Measurements from ENCODE around the gene CDK15. TPM values are rescaled to one million over a fixed set of nuclear protein-coding genes. Genes with fewer than 3 reads are reported as not detected.

CDK15 gene
- total and polyA plus RNA-seq, 10 donors: 0.02 to 0.64 (median 0.16) TPM; not detected in 6

DNA sequence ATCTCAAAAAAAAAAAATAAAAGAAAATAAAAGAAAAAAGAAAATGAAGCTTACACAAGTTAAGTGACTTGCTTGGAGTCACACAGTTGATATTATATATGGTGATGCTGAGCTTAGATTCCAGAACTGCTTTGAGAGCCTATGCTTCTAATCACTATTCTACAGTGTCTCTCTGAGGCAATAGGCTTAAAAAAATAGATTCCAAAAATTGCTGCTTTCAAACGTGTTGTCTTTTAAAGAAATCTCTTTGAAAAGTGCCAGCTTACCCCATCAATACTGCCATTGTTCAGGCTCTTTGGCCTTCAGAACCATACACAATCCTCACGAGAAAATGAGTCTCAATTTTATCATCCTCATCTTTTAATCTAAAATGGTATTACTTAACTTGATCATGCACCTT is 102.6 kb downstream of the CDK15 start:
- Histone ChIP-seq H3K27ac (no peak overlapping the region), H3K9me3 (no peaks in the 10 kb centered on the region), H3K27me3 (replicated peaks in 1 of 7) (peaks cover 0 to 8% (median 0%) of the 10 kb centered on the region in 7 donors), H3K36me3 (no peaks in the 10 kb centered on the region), H3K4me1 (peaks cover 0 to 10% (median 6%) of the 10 kb centered on the region in 6 donors), H3K4me3 (no peak overlapping the region)
- WGBS, 5 donors: 77 to 84% (median 81%) methylated on average over 2 of the region's 2 CpGs
- intact Hi-C loops (cut with DNase I; ENCODE audit: low total_unique reads): no loop called here
- no peak for DNase-seq
- TF ChIP-seq POLR2AphosphoS5 (IDR thresholded peaks at IDR 0.05): no peak
- TF ChIP-seq, protein P1, sequence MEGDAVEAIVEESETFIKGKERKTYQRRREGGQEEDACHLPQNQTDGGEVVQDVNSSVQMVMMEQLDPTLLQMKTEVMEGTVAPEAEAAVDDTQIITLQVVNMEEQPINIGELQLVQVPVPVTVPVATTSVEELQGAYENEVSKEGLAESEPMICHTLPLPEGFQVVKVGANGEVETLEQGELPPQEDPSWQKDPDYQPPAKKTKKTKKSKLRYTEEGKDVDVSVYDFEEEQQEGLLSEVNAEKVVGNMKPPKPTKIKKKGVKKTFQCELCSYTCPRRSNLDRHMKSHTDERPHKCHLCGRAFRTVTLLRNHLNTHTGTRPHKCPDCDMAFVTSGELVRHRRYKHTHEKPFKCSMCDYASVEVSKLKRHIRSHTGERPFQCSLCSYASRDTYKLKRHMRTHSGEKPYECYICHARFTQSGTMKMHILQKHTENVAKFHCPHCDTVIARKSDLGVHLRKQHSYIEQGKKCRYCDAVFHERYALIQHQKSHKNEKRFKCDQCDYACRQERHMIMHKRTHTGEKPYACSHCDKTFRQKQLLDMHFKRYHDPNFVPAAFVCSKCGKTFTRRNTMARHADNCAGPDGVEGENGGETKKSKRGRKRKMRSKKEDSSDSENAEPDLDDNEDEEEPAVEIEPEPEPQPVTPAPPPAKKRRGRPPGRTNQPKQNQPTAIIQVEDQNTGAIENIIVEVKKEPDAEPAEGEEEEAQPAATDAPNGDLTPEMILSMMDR (IDR thresholded peaks at IDR 0.05 in 8 of 11, conservative IDR thresholded peaks at IDR 0.05 in 3 of 11): no peak
- TF ChIP-seq POLR2A (IDR thresholded peaks at IDR 0.05): no peak

- no peak overlapping the region for H3K4me3 ChIP-seq
- intact Hi-C loops (cut with DNase I; ENCODE audit: low total_unique reads): no loop called here
- peaks cover 0 to 10% (median 6%) of the 10 kb centered on the region in 6 donors for H3K4me1 ChIP-seq
- H3K27me3 ChIP-seq (replicated peaks in 1 of 7): peaks cover 0 to 8% (median 0%) of the 10 kb centered on the region in 7 donors
- no peaks in the 10 kb centered on the region for H3K9me3 ChIP-seq
- no peak overlapping the region for H3K27ac ChIP-seq
- no peaks in the 10 kb centered on the region for H3K36me3 ChIP-seq
- 70 to 85% (median 79%) methylated on average over 4 of the region's 4 CpGs for WGBS, 5 donors
- no peak for DNase-seq
- no peak for TF ChIP-seq POLR2A (IDR thresholded peaks at IDR 0.05)
Measured at GRCh38 chr2:201909348-201909747, 103.0 kb downstream of the CDK15 start.

- TF ChIP-seq POLR2A (IDR thresholded peaks at IDR 0.05): no peak
- TF ChIP-seq POLR2AphosphoS5 (IDR thresholded peaks at IDR 0.05): no peak
- TF ChIP-seq, protein P1 (IDR thresholded peaks at IDR 0.05 in 8 of 11, conservative IDR thresholded peaks at IDR 0.05 in 3 of 11): no peak
- Histone ChIP-seq H3K36me3 (no peaks in the 10 kb centered on the region), H3K9me3 (no peaks in the 10 kb centered on the region), H3K4me3 (no peak overlapping the region), H3K27me3 (replicated peaks in 1 of 7) (peaks cover 0 to 2% (median 0%) of the 10 kb centered on the region in 7 donors), H3K27ac (peak overlapping the region in 2 of 8 donors; percentile 26 to 30), H3K4me1 (peaks cover 0 to 10% (median 6%) of the 10 kb centered on the region in 6 donors)
- no peak for DNase-seq
- intact Hi-C loops (cut with DNase I; ENCODE audit: low total_unique reads): no loop called here
- 20 to 30% (median 21%) methylated on average over 4 of the region's 4 CpGs for WGBS, 5 donors
Measured at GRCh38 chr2:201909961-201910361, 103.6 kb downstream of the CDK15 start.

DNA sequence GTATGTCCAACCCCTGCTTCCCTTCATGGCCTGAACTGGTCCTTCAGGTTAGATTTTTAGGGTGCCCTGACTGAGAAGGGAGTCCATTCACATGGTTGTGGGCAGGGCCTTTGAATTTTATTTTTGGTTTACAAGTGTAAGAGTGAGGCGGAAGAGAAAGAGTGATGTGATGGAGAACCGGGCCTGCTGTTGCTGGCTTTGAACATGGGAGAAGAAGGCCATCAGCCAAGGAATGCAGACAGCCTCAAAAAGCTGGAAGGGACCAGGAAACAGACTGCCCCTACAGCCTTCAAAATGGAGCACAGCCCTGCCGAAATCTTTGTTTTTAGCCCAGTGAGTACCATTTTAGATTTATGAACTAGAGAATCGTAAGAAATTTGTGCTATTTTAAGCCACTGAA is 105.0 kb downstream of the CDK15 start:
- intact Hi-C loops (cut with DNase I; ENCODE audit: low total_unique reads): no loop called here
- TF ChIP-seq POLR2AphosphoS5 (IDR thresholded peaks at IDR 0.05) (no peak), POLR2A (IDR thresholded peaks at IDR 0.05) (no peak)
- TF ChIP-seq, protein P1 (IDR thresholded peaks at IDR 0.05 in 8 of 11, conservative IDR thresholded peaks at IDR 0.05 in 3 of 11): no peak
- WGBS, 5 donors: 87 to 92% (median 91%) methylated on average over 4 of the region's 4 CpGs
- no peaks in the 10 kb centered on the region for H3K36me3 ChIP-seq
- peaks cover 0 to 10% (median 6%) of the 10 kb centered on the region in 6 donors for H3K4me1 ChIP-seq
- no peak overlapping the region for H3K27ac ChIP-seq
- H3K9me3 ChIP-seq: no peaks in the 10 kb centered on the region
- no peak overlapping the region for H3K4me3 ChIP-seq
- DNase-seq: no peak
- no peaks in the 10 kb centered on the region for H3K27me3 ChIP-seq (replicated peaks in 1 of 7)

- 71 to 81% (median 77%) methylated on average over 4 of the region's 4 CpGs for WGBS, 5 donors
- intact Hi-C loops (cut with DNase I; ENCODE audit: low total_unique reads): no loop called here
- no peak overlapping the region for H3K27ac ChIP-seq
- H3K9me3 ChIP-seq: no peaks in the 10 kb centered on the region
- peaks cover 0 to 10% (median 6%) of the 10 kb centered on the region in 6 donors for H3K4me1 ChIP-seq
- H3K4me3 ChIP-seq: no peak overlapping the region
- no peaks in the 10 kb centered on the region for H3K36me3 ChIP-seq
- no peaks in the 10 kb centered on the region for H3K27me3 ChIP-seq (replicated peaks in 1 of 7)
- DNase-seq: no peak
- TF ChIP-seq POLR2AphosphoS5 (IDR thresholded peaks at IDR 0.05) (no peak), POLR2A (IDR thresholded peaks at IDR 0.05) (no peak)
- TF ChIP-seq, protein P1 (IDR thresholded peaks at IDR 0.05 in 8 of 11, conservative IDR thresholded peaks at IDR 0.05 in 3 of 11): no peak
Measured at GRCh38 chr2:201913201-201913600, 106.9 kb downstream of the CDK15 start.
